ENCODE results near the gene SREBF1.

SREBF1 gene

GRCh38 chr17:17804007-17804406, 32.8 kb downstream of the SREBF1 start:
- in situ Hi-C loops (cut with MboI; ENCODE audit: low sequenced_read_pairs), result no loop called here
- no peak for DNase-seq (ENCODE audit: low spot score in 2 of 2)
- H3K36me3 ChIP-seq (replicated peaks), result peaks cover 33% of the 10 kb centered on the region

GRCh38 chr17:17801800-17802481, 34.8 kb downstream of the SREBF1 start:
- Histone ChIP-seq H3K9me3 (no peaks in the 10 kb centered on the region), H3K27me3 (ENCODE audit: low read depth) (no peaks in the 10 kb centered on the region), H3K4me3 (no peak overlapping the region), H3K36me3 (replicated peaks) (peaks cover 45% of the 10 kb centered on the region), H3K4me1 (no peaks in the 10 kb centered on the region)
- in situ Hi-C loops (cut with MboI; ENCODE audit: low sequenced_read_pairs), result no loop called here
- no peak for DNase-seq (ENCODE audit: low spot score in 2 of 2)

More at GRCh38 chr17:17804007-17804406, 32.8 kb downstream of the SREBF1 start:
- no peaks in the 10 kb centered on the region for H3K4me1 ChIP-seq
- no peaks in the 10 kb centered on the region for H3K9me3 ChIP-seq
- H3K4me3 ChIP-seq, result no peak overlapping the region
- no peaks in the 10 kb centered on the region for H3K27me3 ChIP-seq (ENCODE audit: low read depth)

GRCh38 chr17:17800504-17801021, 36.2 kb downstream of the SREBF1 start:
- no peaks in the 10 kb centered on the region for H3K9me3 ChIP-seq
- H3K36me3 ChIP-seq (replicated peaks), result peaks cover 48% of the 10 kb centered on the region
- H3K27me3 ChIP-seq (ENCODE audit: low read depth), result no peaks in the 10 kb centered on the region
- H3K4me3 ChIP-seq, result no peak overlapping the region
- in situ Hi-C loops (cut with MboI; ENCODE audit: low sequenced_read_pairs), result no loop called here
- DNase-seq (ENCODE audit: low spot score in 2 of 2), result no peak
- H3K4me1 ChIP-seq, result no peaks in the 10 kb centered on the region

- H3K4me3 ChIP-seq, result no peak overlapping the region
- in situ Hi-C loops (cut with MboI; ENCODE audit: low sequenced_read_pairs), result no loop called here
- no peaks in the 10 kb centered on the region for H3K4me1 ChIP-seq
- DNase-seq (ENCODE audit: low spot score in 2 of 2), result no peak
- H3K27me3 ChIP-seq (ENCODE audit: low read depth), result no peaks in the 10 kb centered on the region
- peaks cover 44% of the 10 kb centered on the region for H3K36me3 ChIP-seq (replicated peaks)
- no peaks in the 10 kb centered on the region for H3K9me3 ChIP-seq
These were observed 38.1 kb downstream of the SREBF1 start for GRCh38 chr17:17798573-17799255.

- H3K27me3 ChIP-seq (ENCODE audit: low read depth), result no peaks in the 10 kb centered on the region
- H3K36me3 ChIP-seq (replicated peaks), result peaks cover 45% of the 10 kb centered on the region
- in situ Hi-C loops (cut with MboI; ENCODE audit: low sequenced_read_pairs), result no loop called here
- no peak for DNase-seq (ENCODE audit: low spot score in 2 of 2)
- no peaks in the 10 kb centered on the region for H3K9me3 ChIP-seq
- H3K4me1 ChIP-seq, result no peaks in the 10 kb centered on the region
- no peak overlapping the region for H3K4me3 ChIP-seq
These were observed 38.7 kb downstream of the SREBF1 start for GRCh38 chr17:17798010-17798556.

- Histone ChIP-seq H3K36me3 (replicated peaks) (peaks cover 48% of the 10 kb centered on the region), H3K4me1 (no peaks in the 10 kb centered on the region), H3K4me3 (no peak overlapping the region), H3K27me3 (ENCODE audit: low read depth) (no peaks in the 10 kb centered on the region), H3K9me3 (no peaks in the 10 kb centered on the region)
- in situ Hi-C loops (cut with MboI; ENCODE audit: low sequenced_read_pairs), result no loop called here
- DNase-seq (ENCODE audit: low spot score in 2 of 2), result no peak
These were observed 39.5 kb downstream of the SREBF1 start for GRCh38 chr17:17797119-17797809.

GRCh38 chr17:17796787-17797061, 40.1 kb downstream of the SREBF1 start:
- in situ Hi-C loops (cut with MboI; ENCODE audit: low sequenced_read_pairs), result no loop called here
- no peak for DNase-seq (ENCODE audit: low spot score in 2 of 2)
- no peak overlapping the region for H3K4me3 ChIP-seq
- no peaks in the 10 kb centered on the region for H3K27me3 ChIP-seq (ENCODE audit: low read depth)
- no peaks in the 10 kb centered on the region for H3K9me3 ChIP-seq
- no peaks in the 10 kb centered on the region for H3K4me1 ChIP-seq
- peaks cover 48% of the 10 kb centered on the region for H3K36me3 ChIP-seq (replicated peaks)

GRCh38 chr17:17795946-17796786, 40.6 kb downstream of the SREBF1 start:
- no peaks in the 10 kb centered on the region for H3K27me3 ChIP-seq (ENCODE audit: low read depth)
- DNase-seq (ENCODE audit: low spot score in 2 of 2), result no peak
- H3K36me3 ChIP-seq (replicated peaks), result peaks cover 48% of the 10 kb centered on the region
- H3K9me3 ChIP-seq, result no peaks in the 10 kb centered on the region
- no peak overlapping the region for H3K4me3 ChIP-seq
- no peaks in the 10 kb centered on the region for H3K4me1 ChIP-seq
- in situ Hi-C loops (cut with MboI; ENCODE audit: low sequenced_read_pairs), result no loop called here

- Histone ChIP-seq H3K36me3 (replicated peaks) (peaks cover 46% of the 10 kb centered on the region), H3K4me3 (no peak overlapping the region), H3K4me1 (no peaks in the 10 kb centered on the region), H3K9me3 (no peaks in the 10 kb centered on the region), H3K27me3 (ENCODE audit: low read depth) (no peaks in the 10 kb centered on the region)
- in situ Hi-C loops (cut with MboI; ENCODE audit: low sequenced_read_pairs), result no loop called here
- no peak for DNase-seq (ENCODE audit: low spot score in 2 of 2)
These were observed 41.5 kb downstream of the SREBF1 start for GRCh38 chr17:17795296-17795695.

- peaks cover 46% of the 10 kb centered on the region for H3K36me3 ChIP-seq (replicated peaks)
- in situ Hi-C loops (cut with MboI; ENCODE audit: low sequenced_read_pairs), result no loop called here
These were observed 42.4 kb downstream of the SREBF1 start for GRCh38 chr17:17794382-17794781.

GRCh38 chr17:17793378-17794214, 43.2 kb downstream of the SREBF1 start:
- no peak for DNase-seq (ENCODE audit: low spot score in 2 of 2)
- H3K36me3 ChIP-seq (replicated peaks), result peaks cover 40% of the 10 kb centered on the region
- in situ Hi-C loops (cut with MboI; ENCODE audit: low sequenced_read_pairs), result no loop called here
- H3K4me1 ChIP-seq, result no peaks in the 10 kb centered on the region
- H3K27me3 ChIP-seq (ENCODE audit: low read depth), result no peaks in the 10 kb centered on the region
- no peaks in the 10 kb centered on the region for H3K9me3 ChIP-seq
- H3K4me3 ChIP-seq, result no peak overlapping the region

More at GRCh38 chr17:17794382-17794781, 42.4 kb downstream of the SREBF1 start:
- no peaks in the 10 kb centered on the region for H3K27me3 ChIP-seq (ENCODE audit: low read depth)
- H3K4me1 ChIP-seq, result no peaks in the 10 kb centered on the region
- H3K4me3 ChIP-seq, result no peak overlapping the region
- DNase-seq (ENCODE audit: low spot score in 2 of 2), result no peak
- H3K9me3 ChIP-seq, result no peaks in the 10 kb centered on the region

GRCh38 chr17:17792551-17793377, 44.0 kb downstream of the SREBF1 start:
- Histone ChIP-seq H3K4me3 (no peak overlapping the region), H3K36me3 (replicated peaks) (peaks cover 34% of the 10 kb centered on the region), H3K9me3 (no peaks in the 10 kb centered on the region), H3K4me1 (no peaks in the 10 kb centered on the region), H3K27me3 (ENCODE audit: low read depth) (no peaks in the 10 kb centered on the region)
- no peak for DNase-seq (ENCODE audit: low spot score in 2 of 2)
- in situ Hi-C loops (cut with MboI; ENCODE audit: low sequenced_read_pairs), result no loop called here
